ENCODE measurements around the gene RAB30. TPM values are rescaled to one million over a fixed set of nuclear protein-coding genes. Genes with fewer than 3 reads are reported as not detected.

Gene RAB30
- total RNA-seq, 1 experiment from 2014 or later, result 6.2 TPM

DNA sequence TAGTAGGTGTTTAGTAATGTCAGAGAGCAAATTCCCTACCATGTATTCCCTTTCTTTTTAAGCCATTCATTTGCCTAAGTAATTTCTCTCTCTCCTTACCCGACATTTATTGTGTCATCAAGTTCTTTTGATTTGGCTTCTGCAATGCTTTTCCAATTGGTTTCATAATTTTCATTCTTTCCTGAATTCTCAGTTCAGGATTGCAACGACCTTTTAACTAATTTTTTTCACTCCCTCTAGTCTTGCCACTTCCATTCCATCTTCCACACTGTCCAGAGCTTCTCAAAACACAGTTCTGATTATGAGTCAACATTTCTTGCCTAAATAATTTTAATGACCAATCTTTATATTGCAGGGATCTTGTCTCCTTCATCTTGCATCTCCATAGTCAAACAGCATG lies 41.2 kb upstream of the RAB30 start (continued):
- TF ChIP-seq, protein P1, sequence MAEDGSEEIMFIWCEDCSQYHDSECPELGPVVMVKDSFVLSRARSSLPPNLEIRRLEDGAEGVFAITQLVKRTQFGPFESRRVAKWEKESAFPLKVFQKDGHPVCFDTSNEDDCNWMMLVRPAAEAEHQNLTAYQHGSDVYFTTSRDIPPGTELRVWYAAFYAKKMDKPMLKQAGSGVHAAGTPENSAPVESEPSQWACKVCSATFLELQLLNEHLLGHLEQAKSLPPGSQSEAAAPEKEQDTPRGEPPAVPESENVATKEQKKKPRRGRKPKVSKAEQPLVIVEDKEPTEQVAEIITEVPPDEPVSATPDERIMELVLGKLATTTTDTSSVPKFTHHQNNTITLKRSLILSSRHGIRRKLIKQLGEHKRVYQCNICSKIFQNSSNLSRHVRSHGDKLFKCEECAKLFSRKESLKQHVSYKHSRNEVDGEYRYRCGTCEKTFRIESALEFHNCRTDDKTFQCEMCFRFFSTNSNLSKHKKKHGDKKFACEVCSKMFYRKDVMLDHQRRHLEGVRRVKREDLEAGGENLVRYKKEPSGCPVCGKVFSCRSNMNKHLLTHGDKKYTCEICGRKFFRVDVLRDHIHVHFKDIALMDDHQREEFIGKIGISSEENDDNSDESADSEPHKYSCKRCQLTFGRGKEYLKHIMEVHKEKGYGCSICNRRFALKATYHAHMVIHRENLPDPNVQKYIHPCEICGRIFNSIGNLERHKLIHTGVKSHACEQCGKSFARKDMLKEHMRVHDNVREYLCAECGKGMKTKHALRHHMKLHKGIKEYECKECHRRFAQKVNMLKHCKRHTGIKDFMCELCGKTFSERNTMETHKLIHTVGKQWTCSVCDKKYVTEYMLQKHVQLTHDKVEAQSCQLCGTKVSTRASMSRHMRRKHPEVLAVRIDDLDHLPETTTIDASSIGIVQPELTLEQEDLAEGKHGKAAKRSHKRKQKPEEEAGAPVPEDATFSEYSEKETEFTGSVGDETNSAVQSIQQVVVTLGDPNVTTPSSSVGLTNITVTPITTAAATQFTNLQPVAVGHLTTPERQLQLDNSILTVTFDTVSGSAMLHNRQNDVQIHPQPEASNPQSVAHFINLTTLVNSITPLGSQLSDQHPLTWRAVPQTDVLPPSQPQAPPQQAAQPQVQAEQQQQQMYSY (CRISPR knock-in tag; IDR thresholded peaks at IDR 0.05), result no peak
- TF ChIP-seq JUN (CRISPR knock-in tag; IDR thresholded peaks at IDR 0.05) (no peak), FOXJ3 (CRISPR knock-in tag; IDR thresholded peaks at IDR 0.05; ENCODE audit: borderline replicate concordance) (no peak), ZNF121 (CRISPR knock-in tag; IDR thresholded peaks at IDR 0.05) (no peak), IRF1 (CRISPR knock-in tag; IDR thresholded peaks at IDR 0.05) (no peak), MYBL2 (CRISPR knock-in tag; IDR thresholded peaks at IDR 0.05) (no peak), ATF1 (CRISPR knock-in tag; IDR thresholded peaks at IDR 0.05) (no peak), NFATC4 (CRISPR knock-in tag; IDR thresholded peaks at IDR 0.05) (no peak), SMAD4 (CRISPR knock-in tag; IDR thresholded peaks at IDR 0.05) (no peak), ELF4 (CRISPR knock-in tag; IDR thresholded peaks at IDR 0.05; ENCODE audit: low read depth) (no peak)
- TF ChIP-seq, protein P2, sequence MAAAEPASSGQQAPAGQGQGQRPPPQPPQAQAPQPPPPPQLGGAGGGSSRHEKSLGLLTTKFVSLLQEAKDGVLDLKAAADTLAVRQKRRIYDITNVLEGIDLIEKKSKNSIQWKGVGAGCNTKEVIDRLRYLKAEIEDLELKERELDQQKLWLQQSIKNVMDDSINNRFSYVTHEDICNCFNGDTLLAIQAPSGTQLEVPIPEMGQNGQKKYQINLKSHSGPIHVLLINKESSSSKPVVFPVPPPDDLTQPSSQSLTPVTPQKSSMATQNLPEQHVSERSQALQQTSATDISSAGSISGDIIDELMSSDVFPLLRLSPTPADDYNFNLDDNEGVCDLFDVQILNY (CRISPR knock-in tag; IDR thresholded peaks at IDR 0.05), result no peak
- TF ChIP-seq, protein P3, sequence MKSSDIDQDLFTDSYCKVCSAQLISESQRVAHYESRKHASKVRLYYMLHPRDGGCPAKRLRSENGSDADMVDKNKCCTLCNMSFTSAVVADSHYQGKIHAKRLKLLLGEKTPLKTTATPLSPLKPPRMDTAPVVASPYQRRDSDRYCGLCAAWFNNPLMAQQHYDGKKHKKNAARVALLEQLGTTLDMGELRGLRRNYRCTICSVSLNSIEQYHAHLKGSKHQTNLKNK (CRISPR knock-in tag; IDR thresholded peaks at IDR 0.05), result no peak

DNA sequence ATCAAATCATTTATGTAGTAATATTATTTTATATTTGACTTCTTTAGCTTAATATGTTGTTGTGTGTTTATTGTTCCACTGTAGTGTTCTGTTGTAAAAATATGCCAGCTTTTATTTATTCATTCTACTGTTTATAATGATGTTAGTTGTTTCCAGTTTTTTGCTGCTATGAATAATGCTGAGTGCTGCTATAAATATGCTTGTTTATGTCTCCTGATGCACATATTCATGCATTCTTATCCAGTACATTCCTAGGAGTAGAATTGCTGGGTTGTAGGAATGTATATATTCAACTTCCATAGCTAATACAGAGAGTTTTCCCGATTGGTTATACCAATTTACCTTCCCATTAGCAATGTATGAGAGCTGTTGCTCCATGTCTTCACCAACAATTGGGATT lies 33.5 kb upstream of the RAB30 start:
- no peaks in the 10 kb centered on the region for H3K27me3 Mint-ChIP-seq (ENCODE audit: low read depth)
- ChIA-PET CTCF (no interaction called here), POLR2A (no interaction called here)
- H3K4me3 Mint-ChIP-seq, result no peak overlapping the region
- no peak overlapping the region for H3K27ac Mint-ChIP-seq
- no peaks in the 10 kb centered on the region for H3K9me3 Mint-ChIP-seq
- H3K4me1 Mint-ChIP-seq, result 0 out of 2 replicates have a peak, but pooled peaks cover 3% of the 10 kb centered on the region
- TF ChIP-seq NR1H2 (CRISPR knock-in tag; IDR thresholded peaks at IDR 0.05) (no peak), NFATC4 (CRISPR knock-in tag; IDR thresholded peaks at IDR 0.05) (no peak), ZNF138 (CRISPR knock-in tag; conservative IDR thresholded peaks at IDR 0.05) (no peak), CREM (CRISPR knock-in tag; IDR thresholded peaks at IDR 0.05) (no peak), TEAD1 (CRISPR knock-in tag; IDR thresholded peaks at IDR 0.05) (no peak), ZNF425 (CRISPR knock-in tag; conservative IDR thresholded peaks at IDR 0.05) (no peak), ZNF232 (CRISPR knock-in tag; IDR thresholded peaks at IDR 0.05) (no peak), ZNF423 (CRISPR knock-in tag; IDR thresholded peaks at IDR 0.05) (no peak), ZNF512 (CRISPR knock-in tag; IDR thresholded peaks at IDR 0.05; ENCODE audit: borderline replicate concordance) (no peak)
- TF ChIP-seq, protein P3 (CRISPR knock-in tag; IDR thresholded peaks at IDR 0.05), result no peak
- TF ChIP-seq, protein P4, sequence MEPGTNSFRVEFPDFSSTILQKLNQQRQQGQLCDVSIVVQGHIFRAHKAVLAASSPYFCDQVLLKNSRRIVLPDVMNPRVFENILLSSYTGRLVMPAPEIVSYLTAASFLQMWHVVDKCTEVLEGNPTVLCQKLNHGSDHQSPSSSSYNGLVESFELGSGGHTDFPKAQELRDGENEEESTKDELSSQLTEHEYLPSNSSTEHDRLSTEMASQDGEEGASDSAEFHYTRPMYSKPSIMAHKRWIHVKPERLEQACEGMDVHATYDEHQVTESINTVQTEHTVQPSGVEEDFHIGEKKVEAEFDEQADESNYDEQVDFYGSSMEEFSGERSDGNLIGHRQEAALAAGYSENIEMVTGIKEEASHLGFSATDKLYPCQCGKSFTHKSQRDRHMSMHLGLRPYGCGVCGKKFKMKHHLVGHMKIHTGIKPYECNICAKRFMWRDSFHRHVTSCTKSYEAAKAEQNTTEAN (CRISPR knock-in tag; IDR thresholded peaks at IDR 0.05), result no peak
- TF ChIP-seq, protein P5, sequence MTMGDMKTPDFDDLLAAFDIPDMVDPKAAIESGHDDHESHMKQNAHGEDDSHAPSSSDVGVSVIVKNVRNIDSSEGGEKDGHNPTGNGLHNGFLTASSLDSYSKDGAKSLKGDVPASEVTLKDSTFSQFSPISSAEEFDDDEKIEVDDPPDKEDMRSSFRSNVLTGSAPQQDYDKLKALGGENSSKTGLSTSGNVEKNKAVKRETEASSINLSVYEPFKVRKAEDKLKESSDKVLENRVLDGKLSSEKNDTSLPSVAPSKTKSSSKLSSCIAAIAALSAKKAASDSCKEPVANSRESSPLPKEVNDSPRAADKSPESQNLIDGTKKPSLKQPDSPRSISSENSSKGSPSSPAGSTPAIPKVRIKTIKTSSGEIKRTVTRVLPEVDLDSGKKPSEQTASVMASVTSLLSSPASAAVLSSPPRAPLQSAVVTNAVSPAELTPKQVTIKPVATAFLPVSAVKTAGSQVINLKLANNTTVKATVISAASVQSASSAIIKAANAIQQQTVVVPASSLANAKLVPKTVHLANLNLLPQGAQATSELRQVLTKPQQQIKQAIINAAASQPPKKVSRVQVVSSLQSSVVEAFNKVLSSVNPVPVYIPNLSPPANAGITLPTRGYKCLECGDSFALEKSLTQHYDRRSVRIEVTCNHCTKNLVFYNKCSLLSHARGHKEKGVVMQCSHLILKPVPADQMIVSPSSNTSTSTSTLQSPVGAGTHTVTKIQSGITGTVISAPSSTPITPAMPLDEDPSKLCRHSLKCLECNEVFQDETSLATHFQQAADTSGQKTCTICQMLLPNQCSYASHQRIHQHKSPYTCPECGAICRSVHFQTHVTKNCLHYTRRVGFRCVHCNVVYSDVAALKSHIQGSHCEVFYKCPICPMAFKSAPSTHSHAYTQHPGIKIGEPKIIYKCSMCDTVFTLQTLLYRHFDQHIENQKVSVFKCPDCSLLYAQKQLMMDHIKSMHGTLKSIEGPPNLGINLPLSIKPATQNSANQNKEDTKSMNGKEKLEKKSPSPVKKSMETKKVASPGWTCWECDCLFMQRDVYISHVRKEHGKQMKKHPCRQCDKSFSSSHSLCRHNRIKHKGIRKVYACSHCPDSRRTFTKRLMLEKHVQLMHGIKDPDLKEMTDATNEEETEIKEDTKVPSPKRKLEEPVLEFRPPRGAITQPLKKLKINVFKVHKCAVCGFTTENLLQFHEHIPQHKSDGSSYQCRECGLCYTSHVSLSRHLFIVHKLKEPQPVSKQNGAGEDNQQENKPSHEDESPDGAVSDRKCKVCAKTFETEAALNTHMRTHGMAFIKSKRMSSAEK (CRISPR knock-in tag; IDR thresholded peaks at IDR 0.05; ENCODE audit: borderline replicate concordance), result no peak
- DNase-seq (ENCODE audit: low spot score), result no peak
- H3K36me3 Mint-ChIP-seq, result no peaks in the 10 kb centered on the region
- ATAC-seq, result no peak

All from WTC11 (cell line).